GM12878 (cell line): Measurements from ENCODE around the gene TAS2R3. TPM values are rescaled to one million over a fixed set of nuclear protein-coding genes. Genes with fewer than 3 reads are reported as not detected.

ENCODE experiments used
- ATAC-seq: fragments of 200-7000 bp; cut with Tn5 transposase; 3 replicates; pipeline ENCODE4 v1.9.1; 2020; ENCODE audit warnings: mild to moderate bottlenecking, moderate library complexity
- BruUV-seq: library from RNA; stranded (reverse); fragments of 400-500 nt; replicated peaks from 2 replicates; lab custom pipeline; 2021; lab: Mats Ljungman, UMichigan
- CTCF ChIA-PET: fragments of 300-600 bp; sonication (Branson Sonifier 250); formaldehyde crosslinking; extraction: SDS; loops from one replicate; lab custom pipeline; 2021; ENCODE audit warnings: inconsistent platforms; lab: Yijun Ruan, JAX
- POLR2A ChIA-PET: fragments of 350-600 bp; formaldehyde crosslinking; extraction: SDS; loops from one replicate; lab custom pipeline; 2021; ENCODE audit warnings: inconsistent platforms; lab: Charles Lee
- RAD21 ChIA-PET: fragments of 300-600 bp; sonication (Branson Sonifier 250); formaldehyde crosslinking; loops from one replicate; lab custom pipeline; 2023; ENCODE audit warnings: antibody characterized with exemption; ENCODE audit not compliant: unreplicated experiment; lab: Charles Lee
- SMC1A ChIA-PET: fragments of 300-600 bp; sonication (Branson Sonifier 250); formaldehyde crosslinking; loops from one replicate; lab custom pipeline; 2023; ENCODE audit not compliant: unreplicated experiment, uncharacterized antibody; lab: Charles Lee
- DNase-seq: peaks from one replicate; pipeline ENCODE4 v3.0.0-alpha.2; 2011; ENCODE audit warnings: low read depth, low spot score
- FAIRE-seq: peaks from 3 replicates; lab custom pipeline; 2011; peaks lifted over from hg19 to GRCh38; lab: Jason Lieb, UNC
- H2AFZ ChIP-seq: 2 replicates; pipeline ENCODE4 v1.6.0; 2011; ENCODE audit warnings: low read depth, low read length, control low read depth; ENCODE audit not compliant: control insufficient read depth
- H3K27ac ChIP-seq: 2 replicates; pipeline ENCODE4 v1.5.1; 2011; ENCODE audit warnings: control low read depth; ENCODE audit not compliant: control insufficient read depth, insufficient read depth
- H3K27me3 ChIP-seq, 2 experiments: replicated peaks in 1 of 2; 2 replicates each; pipeline versions ENCODE4 v1.6.0 to v1.6.1; 2011; ENCODE audit warnings: low read length in 1 of 2; ENCODE audit not compliant: control insufficient read depth in 2 of 2, insufficient read depth in 2 of 2
- H3K36me3 ChIP-seq, 2 experiments: 2 replicates each; pipeline ENCODE4 v1.5.1; 2011; ENCODE audit warnings: low read length in 1 of 2; ENCODE audit not compliant: control insufficient read depth in 2 of 2, insufficient read depth in 2 of 2
- H3K4me1 ChIP-seq: 2 replicates; pipeline ENCODE4 v1.6.1; 2011; ENCODE audit warnings: mild to moderate bottlenecking, low read length, moderate library complexity, mixed read lengths; ENCODE audit not compliant: control insufficient read depth, insufficient read depth
- H3K4me2 ChIP-seq: 2 replicates; pipeline ENCODE4 v1.6.0; 2011; ENCODE audit warnings: control low read depth; ENCODE audit not compliant: control insufficient read depth, insufficient read depth
- H3K4me3 ChIP-seq: fragments of 200-600 bp; sonication (generic); 2 replicates; pipeline ENCODE4 v1.5.1; 2016
- H3K79me2 ChIP-seq: 2 replicates; pipeline ENCODE4 v1.6.0; 2011; ENCODE audit warnings: low read length; ENCODE audit not compliant: control insufficient read depth, insufficient read depth
- H3K9ac ChIP-seq: 2 replicates; pipeline ENCODE4 v1.8.0; 2011; ENCODE audit warnings: low read length, control low read depth, mixed read lengths; ENCODE audit not compliant: control insufficient read depth, insufficient read depth
- H3K9me3 ChIP-seq: replicated peaks from 3 replicates; pipeline ENCODE4 v1.5.1; 2011; ENCODE audit warnings: mild to moderate bottlenecking, low read length; ENCODE audit not compliant: control insufficient read depth, insufficient read depth
- H4K20me1 ChIP-seq: 2 replicates; pipeline ENCODE4 v1.6.0; 2011; ENCODE audit not compliant: control insufficient read depth, insufficient read depth
- BMI1 ChIP-seq: fragments of 450-650 bp; IDR thresholded peaks from 2 replicates; pipeline ENCODE4 v1.6.1; 2016; ENCODE audit warnings: mild to moderate bottlenecking, moderate library complexity, borderline replicate concordance
- JUNB ChIP-seq: IDR thresholded peaks from 2 replicates; pipeline ENCODE4 v1.6.1; 2016; ENCODE audit warnings: antibody characterized with exemption, mild to moderate bottlenecking
- LARP7 ChIP-seq: fragments of 450-650 bp; IDR thresholded peaks from 2 replicates; pipeline ENCODE4 v1.6.1; 2017; ENCODE audit warnings: mild to moderate bottlenecking
- NBN ChIP-seq: fragments of 450-650 bp; IDR thresholded peaks from 2 replicates; pipeline ENCODE4 v1.6.1; 2016
- SMARCA5 ChIP-seq: fragments of 450-650 bp; IDR thresholded peaks from 2 replicates; pipeline ENCODE4 v1.6.1; 2017; ENCODE audit warnings: mild to moderate bottlenecking
- TARDBP ChIP-seq: IDR thresholded peaks from 2 replicates; pipeline ENCODE4 v1.6.1; 2016; ENCODE audit warnings: borderline replicate concordance
- WGBS: methylation state at CpG from one replicate; pipeline ENCODE4 v1.1.6; 2016; ENCODE audit warnings: low lambda C conversion rate; ENCODE audit not compliant: insufficient replicate concordance, insufficient coverage; ENCODE audit errors: missing lambda C conversion rate; 5-methylcytosine and 5-hydroxymethylcytosine counted together
- in situ Hi-C: fragments of 300-500 bp; cut with MboI; formaldehyde crosslinking; loops from 9 replicates; pipeline ENCODE4 v1.14.3; 2018; ENCODE audit warnings: mixed read lengths
- intact Hi-C: fragments of 100-400 bp; cut with micrococcal nuclease; formaldehyde crosslinking; loops from one replicate; pipeline ENCODE4 v1.14.2; 2022; ENCODE audit not compliant: unreplicated experiment
- polyA plus RNA-seq, 11 experiments: library from polyadenylated mRNA; depleted of rRNA in 4 of 11; unstranded in 6 of 11; stranded (reverse) in 5 of 11; fragments of >200 nt; fragmentation: Nextera tagmentation in 4 of 11; fragmentation: Illumina TruSeq in 1 of 11; extraction: Ambion mirVana in 4 of 11; extraction: Trizol in 1 of 11; gene quantifications; 1 replicate in 1 of 11; 2 replicates in 10 of 11; pipeline versions ENCODE4 v1.2.1 to v1.2.3, GENCODE V29; 2011 to 2016; ENCODE audit warnings: inconsistent platforms in 2 of 11, missing spikeins in 2 of 11, low read depth in 1 of 11
- total RNA-seq, 4 experiments: library from RNA; depleted of rRNA in 3 of 4; stranded (reverse); fragments of >200 nt in 3 of 4; fragmentation: Illumina TruSeq in 1 of 4; extraction: Trizol in 1 of 4; gene quantifications; 2 replicates each; pipeline versions ENCODE4 v1.2.1 to v1.2.3, GENCODE V29; 2013 to 2021
- TF ChIP-seq, protein P1 (sequence below): IDR thresholded peaks from 2 replicates; pipeline ENCODE4 v1.6.1; 2012; ENCODE audit warnings: low read depth, low read length, improper control_type of control experiment
- TF ChIP-seq, protein P2 (sequence below): fragments of 450-650 bp; IDR thresholded peaks from 2 replicates; pipeline ENCODE4 v1.6.1; 2017; ENCODE audit warnings: borderline replicate concordance
- TF ChIP-seq, protein P3 (sequence below): fragments of 450-650 bp; IDR thresholded peaks from 2 replicates; pipeline ENCODE4 v1.6.1; 2016; ENCODE audit warnings: mild to moderate bottlenecking, moderate library complexity, borderline replicate concordance

TAS2R3 gene
- total and polyA plus RNA-seq, 10 of the 15 experiments (the other 5 are each of a cell fraction or from before 2014, with no cell fraction given), result 0.21 to 1.1 (median 0.55) TPM; not detected in 4

DNA sequence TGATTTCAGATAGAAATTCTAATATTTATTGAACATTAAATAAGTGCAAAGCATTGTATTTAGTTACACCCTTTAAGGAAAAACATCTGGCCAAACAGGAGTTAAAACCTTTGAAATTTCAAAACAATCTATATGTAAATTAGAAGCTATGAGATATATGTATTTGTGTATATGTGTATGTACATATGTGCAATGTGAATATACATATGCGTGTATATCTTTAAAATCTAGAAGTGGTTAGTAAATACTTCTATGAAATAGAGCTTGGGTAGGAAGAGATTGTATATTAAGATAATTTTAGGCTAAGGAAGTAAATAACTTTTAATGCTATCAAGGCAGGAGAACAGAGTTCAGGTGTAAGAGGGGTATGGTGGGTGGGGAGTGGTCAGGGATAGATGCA, 46.4 kb upstream of the TAS2R3 start (continued):
- TF ChIP-seq, protein P1, sequence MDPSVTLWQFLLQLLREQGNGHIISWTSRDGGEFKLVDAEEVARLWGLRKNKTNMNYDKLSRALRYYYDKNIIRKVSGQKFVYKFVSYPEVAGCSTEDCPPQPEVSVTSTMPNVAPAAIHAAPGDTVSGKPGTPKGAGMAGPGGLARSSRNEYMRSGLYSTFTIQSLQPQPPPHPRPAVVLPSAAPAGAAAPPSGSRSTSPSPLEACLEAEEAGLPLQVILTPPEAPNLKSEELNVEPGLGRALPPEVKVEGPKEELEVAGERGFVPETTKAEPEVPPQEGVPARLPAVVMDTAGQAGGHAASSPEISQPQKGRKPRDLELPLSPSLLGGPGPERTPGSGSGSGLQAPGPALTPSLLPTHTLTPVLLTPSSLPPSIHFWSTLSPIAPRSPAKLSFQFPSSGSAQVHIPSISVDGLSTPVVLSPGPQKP, result no peak

DNA sequence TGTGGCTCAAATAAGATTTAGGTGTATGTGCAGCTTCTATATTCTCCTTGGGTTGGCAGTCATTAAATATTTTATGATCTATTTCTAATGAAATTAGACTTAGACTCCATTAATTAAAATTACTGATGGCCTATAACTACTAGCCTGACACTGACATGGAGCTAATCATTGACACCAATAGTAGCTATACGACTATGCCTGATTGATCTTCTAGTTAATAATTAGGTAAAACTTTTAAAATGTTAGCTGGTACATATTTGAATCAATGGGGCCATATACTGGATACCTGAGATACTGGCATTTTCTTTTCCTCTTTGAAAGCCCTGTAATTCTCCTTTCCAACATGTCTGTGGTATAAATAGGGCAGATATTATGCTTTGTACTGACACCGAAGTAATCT, 41.4 kb upstream of the TAS2R3 start:
- no peaks in the 10 kb centered on the region for H3K4me1 ChIP-seq
- in situ Hi-C loops, result no loop called here
- H3K4me3 ChIP-seq, result no peak overlapping the region
- no peaks in the 10 kb centered on the region for H3K79me2 ChIP-seq
- SMC1A ChIA-PET, result interaction anchor here (0.6 to 1.0 kb wide), 2 partner anchors 24 to 68 kb away, joined by 3 read pairs; no protein-coding TSS in a partner anchor
- BruUV-seq, result no TSS peak
- POLR2A ChIA-PET, result no interaction called here
- CTCF ChIA-PET, result interaction anchor here (0.8 to 1.1 kb wide), 4 partner anchors 11 to 73 kb away, joined by 3 to 5 read pairs (median 4); partner anchors contain the start of gene SSBP1
- H3K36me3 ChIP-seq, result no peaks in the 10 kb centered on the region
- intact Hi-C loops, result no loop called here
- WGBS, result 50% methylated on average over 2 of the region's 2 CpGs
- no peaks in the 10 kb centered on the region for H3K27me3 ChIP-seq
- no peak for DNase-seq
- no peak; the same call in 2 of the 3 replicates for ATAC-seq
- no peak for FAIRE-seq
- no peaks in the 10 kb centered on the region for H3K9me3 ChIP-seq
- H4K20me1 ChIP-seq, result no peaks in the 10 kb centered on the region
- H2AFZ ChIP-seq, result no peak overlapping the region
- no peak overlapping the region for H3K27ac ChIP-seq
- TF ChIP-seq LARP7 (no peak), JUNB (no peak), BMI1 (no peak), TARDBP (no peak), NBN (no peak), SMARCA5 (no peak)
- TF ChIP-seq, protein P2, sequence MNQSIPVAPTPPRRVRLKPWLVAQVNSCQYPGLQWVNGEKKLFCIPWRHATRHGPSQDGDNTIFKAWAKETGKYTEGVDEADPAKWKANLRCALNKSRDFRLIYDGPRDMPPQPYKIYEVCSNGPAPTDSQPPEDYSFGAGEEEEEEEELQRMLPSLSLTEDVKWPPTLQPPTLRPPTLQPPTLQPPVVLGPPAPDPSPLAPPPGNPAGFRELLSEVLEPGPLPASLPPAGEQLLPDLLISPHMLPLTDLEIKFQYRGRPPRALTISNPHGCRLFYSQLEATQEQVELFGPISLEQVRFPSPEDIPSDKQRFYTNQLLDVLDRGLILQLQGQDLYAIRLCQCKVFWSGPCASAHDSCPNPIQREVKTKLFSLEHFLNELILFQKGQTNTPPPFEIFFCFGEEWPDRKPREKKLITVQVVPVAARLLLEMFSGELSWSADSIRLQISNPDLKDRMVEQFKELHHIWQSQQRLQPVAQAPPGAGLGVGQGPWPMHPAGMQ, result no peak
- TF ChIP-seq, protein P3, sequence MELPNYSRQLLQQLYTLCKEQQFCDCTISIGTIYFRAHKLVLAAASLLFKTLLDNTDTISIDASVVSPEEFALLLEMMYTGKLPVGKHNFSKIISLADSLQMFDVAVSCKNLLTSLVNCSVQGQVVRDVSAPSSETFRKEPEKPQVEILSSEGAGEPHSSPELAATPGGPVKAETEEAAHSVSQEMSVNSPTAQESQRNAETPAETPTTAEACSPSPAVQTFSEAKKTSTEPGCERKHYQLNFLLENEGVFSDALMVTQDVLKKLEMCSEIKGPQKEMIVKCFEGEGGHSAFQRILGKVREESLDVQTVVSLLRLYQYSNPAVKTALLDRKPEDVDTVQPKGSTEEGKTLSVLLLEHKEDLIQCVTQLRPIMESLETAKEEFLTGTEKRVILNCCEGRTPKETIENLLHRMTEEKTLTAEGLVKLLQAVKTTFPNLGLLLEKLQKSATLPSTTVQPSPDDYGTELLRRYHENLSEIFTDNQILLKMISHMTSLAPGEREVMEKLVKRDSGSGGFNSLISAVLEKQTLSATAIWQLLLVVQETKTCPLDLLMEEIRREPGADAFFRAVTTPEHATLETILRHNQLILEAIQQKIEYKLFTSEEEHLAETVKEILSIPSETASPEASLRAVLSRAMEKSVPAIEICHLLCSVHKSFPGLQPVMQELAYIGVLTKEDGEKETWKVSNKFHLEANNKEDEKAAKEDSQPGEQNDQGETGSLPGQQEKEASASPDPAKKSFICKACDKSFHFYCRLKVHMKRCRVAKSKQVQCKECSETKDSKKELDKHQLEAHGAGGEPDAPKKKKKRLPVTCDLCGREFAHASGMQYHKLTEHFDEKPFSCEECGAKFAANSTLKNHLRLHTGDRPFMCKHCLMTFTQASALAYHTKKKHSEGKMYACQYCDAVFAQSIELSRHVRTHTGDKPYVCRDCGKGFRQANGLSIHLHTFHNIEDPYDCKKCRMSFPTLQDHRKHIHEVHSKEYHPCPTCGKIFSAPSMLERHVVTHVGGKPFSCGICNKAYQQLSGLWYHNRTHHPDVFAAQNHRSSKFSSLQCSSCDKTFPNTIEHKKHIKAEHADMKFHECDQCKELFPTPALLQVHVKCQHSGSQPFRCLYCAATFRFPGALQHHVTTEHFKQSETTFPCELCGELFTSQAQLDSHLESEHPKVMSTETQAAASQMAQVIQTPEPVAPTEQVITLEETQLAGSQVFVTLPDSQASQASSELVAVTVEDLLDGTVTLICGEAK, result no peak
- TF ChIP-seq, all 136 proteins: peak for 0
- Histone ChIP-seq H3K9ac (no peak overlapping the region), H3K4me2 (no peak overlapping the region)
- RAD21 ChIA-PET, result no interaction called here
